Activated CD4-positive, alpha-beta T cell treated with anti-CD3 and anti-CD28 coated beads for 1 hour (primary cell): Measurements from ENCODE around the gene TSN.

ENCODE experiments used
- DNase-seq: peaks from one replicate; pipeline ENCODE4 v3.0.0-alpha.2; 2020

The TSN gene

DNA sequence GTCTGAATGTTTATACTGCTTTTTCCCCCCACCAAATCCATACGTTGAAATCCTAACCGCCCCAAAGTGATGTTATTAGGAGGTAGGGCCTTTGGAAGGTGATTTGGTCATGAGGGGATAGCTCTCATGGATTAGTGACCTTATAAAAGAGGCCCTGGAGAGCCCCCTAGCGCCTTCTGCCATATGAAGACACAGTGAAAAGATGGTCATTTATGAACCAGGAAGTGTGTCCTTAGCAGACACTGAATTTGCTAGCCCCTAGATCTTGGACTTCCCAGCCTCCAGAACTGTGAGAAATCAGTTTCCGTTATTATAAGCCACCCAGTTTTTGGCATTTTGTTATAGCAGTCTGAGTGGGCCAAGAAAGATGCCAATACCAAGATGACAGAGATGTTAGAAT is 7.2 kb upstream of the TSN start:
- no peak for DNase-seq

DNA sequence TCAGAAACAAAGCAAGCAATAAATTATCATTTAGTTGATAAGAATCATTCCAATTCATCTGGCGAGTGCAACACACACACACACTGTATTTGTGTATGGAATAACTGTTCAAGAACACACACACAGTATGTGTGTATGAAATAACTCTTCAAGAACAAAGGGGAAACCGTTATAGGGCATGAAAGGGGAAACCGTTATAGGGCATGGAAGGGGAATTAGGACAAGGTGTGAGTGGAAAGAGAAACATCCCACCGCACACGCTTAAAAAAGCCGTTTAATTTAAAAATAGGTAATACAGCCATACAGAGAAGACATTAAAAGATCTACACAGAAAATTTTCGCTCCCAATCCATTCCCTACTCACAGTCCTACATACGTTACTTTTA is 607 bp upstream of the TSN start:
- no peak for DNase-seq

DNA sequence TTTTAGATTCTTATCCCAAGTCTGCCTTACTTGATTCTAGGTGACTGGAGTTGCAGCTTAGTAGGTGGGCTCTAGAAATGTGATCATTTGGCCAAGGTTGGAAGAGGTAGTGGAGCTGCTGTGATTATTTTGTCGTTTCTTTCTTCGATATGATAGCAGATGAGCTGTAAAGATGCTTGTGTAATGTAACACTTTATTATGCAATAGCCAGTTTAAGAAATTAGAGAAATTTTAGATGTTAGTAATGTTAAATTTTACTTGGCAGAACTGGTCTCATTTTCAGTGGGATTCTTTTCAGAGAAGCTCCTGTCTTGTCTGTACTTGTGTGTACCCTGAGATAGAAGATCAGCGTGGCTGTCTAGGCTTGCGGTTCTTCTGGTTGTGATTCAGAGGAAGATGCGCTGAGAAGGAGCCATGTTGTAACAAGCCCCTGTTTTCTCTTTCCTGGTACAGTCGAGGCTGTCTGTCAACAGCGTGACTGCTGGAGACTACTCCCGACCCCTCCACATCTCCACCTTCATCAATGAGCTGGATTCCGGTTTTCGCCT is 9.3 kb downstream of the TSN start:
- no peak for DNase-seq

DNA sequence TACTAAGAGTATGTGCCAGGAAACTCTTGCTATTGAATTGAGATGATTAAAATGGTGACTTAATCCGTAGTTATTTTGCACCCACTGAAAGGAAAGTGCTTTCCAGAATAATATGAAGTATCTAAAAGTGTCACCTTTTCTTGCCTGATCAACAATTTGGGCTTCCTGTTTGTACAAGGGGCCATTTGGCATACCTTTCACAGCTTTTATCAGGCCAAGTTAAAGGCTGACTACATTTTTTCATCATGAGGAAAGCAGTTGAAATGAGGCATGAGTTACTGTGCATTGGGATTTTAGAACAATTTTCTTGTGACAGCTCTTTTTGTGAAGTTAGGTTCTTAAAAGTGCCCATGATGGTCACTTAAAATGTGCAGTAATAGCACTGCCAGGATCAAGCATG is 11.2 kb downstream of the TSN start:
- no peak for DNase-seq

DNA sequence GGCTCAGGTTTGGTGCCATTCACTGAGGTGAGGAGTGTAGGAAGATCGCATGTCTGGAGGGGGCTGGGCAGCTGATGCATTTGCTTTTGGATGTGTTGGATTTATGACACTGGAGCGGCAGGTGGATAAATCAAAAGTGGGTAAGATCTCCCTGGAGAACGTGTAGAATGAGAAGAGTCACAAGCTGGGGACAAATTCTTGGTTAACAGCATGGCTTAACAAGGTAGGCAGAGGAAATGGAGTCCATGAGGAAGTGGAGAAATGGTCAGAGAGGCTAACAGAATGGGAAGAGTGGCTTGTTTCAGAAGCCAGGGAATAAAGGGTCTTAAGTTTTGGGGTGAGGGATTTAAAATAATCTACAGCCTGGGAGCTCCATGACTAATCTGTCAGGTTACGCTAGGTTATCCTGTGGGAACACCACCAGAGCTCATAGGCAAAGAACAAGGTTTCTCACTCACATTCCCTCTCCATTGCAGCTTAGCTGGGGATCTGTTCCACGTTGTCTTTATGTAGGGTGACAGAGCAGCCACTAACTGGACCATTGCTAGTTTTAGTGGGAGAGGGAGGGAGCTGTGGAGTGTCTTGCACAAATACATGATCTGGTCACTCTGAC is 12.8 kb downstream of the TSN start:
- DNase-seq: no peak

DNA sequence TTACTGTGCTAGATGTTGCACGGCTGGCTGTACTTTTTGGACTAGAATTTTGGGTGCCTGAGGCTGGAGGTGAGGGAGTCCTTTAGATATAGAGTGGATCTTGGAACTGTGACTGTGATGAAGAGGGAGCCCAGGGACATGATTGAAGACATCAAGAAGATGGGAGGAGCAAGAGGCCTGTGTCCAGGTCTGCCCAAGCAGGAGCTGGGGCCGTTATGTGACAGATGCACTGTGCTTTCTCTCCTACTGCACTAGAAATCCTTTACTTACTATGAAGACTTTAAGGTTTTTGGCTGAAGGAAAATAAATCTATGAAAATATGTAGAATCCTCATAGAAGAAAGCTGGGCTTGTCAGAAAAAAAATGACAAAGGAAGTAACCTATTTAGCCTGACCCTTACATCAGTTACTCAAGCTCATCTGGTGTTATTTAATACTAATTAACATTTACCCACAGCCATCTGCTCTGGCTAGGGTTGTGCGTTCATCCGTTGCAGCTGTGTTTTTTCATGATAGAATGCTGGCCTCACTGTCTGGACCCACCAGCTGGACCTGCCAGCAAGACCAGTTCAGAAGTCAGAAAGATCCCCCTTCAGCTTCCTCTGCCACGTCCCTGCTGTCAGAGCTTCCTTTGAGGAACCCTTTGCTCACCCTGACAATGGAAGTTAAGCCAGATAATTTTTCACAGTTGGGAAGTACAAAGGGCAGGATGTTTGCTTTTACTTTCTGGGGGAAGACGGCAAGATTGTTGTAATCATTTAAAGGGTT is 16.7 kb downstream of the TSN start:
- no peak for DNase-seq

DNA sequence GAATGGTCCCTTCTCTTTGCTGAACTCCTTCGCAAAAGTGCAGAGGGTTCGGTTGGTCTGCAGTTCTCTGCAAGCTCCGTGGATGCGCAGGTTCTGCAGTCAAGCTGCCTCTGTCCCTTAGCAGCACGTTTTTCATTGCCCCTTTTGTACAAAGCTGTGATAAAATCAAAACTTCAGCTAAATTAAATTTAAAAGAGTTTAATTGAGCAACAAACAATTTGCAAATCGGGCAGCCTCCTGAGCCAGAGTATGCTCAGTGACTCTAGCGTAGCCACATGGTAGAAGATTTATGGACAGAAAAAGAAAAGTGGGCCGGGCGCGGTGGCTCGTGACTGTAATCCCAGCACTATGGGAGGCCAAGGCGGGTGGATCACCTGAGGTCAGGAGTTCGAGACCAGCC is 18.8 kb downstream of the TSN start:
- no peak for DNase-seq

DNA sequence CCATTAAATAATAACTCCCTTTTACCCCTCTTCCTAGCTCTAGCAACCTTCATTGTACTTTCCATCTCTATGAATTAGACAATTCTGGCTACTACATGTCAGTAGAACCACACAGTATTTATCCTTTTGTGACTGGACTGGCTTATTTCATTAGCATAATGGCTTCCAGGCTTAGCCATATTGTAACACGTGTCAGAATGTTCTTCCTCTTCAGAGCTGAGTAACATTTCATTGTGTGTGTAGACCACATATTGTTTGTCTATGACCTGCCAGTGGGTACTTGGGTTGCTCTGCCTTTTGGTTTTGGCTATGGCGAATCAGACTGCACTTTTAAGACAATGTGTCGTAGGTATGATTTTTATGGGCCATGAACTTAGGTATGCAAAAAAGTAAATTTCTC is 20.9 kb downstream of the TSN start:
- DNase-seq: no peak

DNA sequence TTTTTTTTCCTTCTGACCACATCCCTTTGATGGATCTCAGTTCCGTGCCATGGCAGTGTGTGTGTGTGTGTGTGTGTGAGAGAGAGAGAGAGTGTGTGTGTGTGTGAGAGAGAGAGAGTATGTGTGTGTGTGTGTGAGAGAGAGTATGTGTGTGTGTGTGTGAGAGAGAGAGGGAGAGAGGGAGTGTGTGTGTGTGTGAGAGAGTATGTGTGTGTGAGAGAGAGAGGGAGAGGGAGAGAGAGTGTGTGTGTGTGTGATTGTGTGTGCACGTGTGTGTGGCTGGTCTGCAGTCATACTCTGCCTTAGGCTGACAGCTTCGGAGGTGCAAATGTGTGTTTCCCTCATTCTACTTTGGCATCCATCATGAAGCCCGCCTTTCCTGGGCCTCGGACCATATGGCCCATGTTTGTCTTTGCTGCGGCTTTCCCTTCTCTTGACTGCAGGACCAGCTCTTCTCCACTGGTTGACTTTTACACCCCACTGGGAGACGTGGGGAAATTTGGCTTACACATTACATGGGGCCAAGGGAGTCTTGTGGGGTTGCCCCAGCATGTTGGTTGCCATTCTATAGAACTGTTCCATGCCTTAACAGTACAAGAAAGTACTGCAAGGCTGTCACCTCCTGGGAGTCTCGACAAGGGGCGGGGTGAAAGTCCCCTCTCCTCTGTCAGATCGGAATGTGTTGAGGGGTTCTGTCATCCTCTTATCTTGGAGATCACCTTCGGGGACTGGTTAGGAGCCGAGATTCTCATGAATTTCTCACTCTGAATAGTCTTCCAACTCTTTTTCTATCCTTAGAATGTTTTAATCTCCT is 21.6 kb downstream of the TSN start:
- DNase-seq: no peak

DNA sequence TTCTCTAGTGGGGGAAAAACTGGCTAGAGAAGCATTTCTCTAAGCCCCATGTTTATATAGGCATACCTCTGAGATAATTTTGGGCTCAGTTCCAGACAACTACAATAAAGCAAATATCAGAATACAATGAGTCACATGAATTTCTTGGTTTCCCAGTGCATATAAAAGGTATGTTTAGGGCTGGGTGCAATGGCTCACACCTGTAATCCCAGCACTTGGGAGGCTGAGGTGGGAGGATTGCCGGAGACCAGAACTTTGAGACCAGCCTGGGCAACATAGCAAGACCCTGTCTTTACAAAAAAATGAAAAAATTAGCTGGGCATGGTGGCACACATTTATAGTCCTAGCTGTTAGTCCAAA is 22.2 kb downstream of the TSN start:
- no peak for DNase-seq

DNA sequence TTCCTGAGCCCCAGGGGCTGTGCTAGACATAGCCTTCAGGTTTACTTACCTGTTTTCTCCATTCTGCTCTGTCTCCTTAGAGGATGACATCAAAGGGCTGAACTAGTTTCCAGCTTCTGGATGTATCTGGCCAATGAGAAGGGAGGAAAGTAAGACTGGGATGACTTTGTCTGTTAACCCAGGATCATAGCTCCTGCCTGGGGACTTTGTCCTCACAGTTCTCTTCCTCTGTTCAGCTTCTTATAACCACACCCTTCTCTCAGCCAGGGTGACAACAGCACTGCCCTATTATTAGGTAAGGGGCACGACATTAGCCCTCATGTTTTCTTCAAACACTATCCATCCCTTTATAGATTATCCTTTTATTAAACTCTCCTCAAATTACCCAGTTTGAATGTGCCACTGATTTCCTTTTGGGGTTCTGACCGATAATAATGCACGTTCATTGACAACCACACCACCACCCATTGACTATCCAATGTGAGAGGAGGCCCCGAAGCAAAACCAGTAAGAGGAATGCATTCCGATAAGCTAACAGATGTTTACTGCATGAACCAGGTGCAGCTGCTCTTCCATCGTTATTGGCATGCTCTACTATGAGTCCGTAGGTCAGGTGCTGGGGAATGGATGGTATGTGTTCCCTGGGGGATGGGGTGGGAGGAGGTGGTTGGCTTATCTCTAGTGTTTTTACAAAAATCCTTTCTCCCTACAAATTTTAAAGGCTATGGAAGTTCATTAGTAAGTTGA is 23.5 kb downstream of the TSN start:
- DNase-seq: no peak

DNA sequence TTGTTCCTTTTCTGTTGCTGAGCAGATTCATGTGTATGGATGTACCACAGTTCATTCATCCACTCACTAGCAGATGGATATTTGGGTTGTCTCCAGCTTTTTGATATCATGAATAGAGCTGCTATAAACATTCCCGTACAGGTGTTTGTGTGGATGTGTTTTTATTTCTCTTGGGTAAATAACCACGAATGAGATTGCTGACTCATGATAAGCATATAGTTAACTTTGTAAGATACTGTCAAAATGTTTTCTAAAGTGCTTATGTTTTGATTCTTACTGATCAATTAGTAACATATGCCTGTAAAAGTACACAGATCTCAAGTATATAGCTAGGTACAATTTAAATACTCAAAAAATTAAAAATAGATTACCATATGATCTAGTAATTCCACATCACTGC is 27.7 kb downstream of the TSN start:
- DNase-seq: no peak

DNA sequence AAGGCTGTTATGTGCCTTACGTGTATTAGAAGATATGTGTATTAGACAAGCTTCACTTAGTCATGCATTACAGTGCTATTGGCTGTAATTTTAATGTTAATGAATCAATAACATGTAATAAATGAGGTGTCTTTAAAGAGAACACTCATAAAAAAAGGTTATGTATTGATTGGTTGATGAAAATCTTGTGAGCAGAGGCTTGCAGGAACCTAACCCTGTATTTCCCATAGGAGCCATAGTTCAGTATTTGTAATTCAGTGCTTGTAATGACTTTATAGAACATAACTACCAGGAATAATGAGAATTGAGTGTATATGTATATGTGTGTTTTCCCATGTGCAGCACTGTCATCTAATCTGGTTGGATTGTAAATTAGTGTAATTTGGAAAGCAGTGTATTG is 33.2 kb downstream of the TSN start:
- DNase-seq: no peak

DNA sequence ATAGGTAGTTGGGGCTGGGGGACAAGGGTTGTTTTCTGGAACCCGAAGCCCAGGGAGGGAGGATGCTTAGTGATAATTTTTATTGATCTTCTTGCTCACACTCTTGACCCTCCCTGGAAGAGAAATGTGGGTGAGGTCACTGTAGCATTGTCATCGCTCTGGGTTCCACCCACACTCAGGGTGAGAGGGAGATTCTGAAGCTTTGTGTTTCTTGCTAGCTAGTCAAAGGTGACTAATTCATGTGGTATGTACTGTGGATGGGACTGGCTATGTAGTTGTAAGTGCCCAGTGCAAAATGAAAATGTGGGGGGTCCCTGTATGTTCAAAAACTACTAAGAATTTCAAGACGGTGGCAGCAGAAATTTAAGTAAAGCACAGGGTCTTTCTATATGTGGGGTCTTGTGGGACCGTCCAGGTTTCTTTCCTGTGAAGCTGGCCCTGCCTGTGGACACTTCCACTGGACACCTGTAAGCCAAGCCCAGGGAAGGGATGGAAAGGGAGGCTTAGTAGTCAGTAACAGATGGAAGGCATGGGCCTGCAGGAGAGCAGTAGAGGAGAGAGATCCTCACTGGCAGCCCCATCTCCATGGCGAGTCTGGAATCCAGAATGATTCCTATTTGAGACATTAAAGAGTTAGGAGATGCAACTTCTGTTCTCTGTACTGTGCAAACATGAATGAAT is 35.0 kb downstream of the TSN start:
- no peak for DNase-seq

DNA sequence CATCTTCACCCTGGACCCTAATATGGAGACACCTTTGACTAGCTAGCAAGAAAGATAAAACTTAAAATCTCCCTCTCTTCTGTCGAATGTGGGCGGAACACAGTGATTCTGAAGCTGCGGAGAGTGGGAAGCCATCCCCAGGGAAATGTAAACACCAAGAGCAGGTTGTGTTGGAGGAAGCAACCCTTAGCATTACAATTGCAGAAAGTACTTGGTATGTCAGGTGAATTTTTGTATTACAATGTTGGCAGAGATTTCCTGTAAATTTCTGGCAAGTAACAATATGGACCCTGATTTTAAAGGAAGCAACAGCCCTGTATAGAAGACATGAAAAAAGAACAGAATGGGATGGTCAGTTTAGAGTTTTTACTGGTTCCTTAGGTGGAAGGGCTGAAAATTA is 35.8 kb downstream of the TSN start:
- no peak for DNase-seq

DNA sequence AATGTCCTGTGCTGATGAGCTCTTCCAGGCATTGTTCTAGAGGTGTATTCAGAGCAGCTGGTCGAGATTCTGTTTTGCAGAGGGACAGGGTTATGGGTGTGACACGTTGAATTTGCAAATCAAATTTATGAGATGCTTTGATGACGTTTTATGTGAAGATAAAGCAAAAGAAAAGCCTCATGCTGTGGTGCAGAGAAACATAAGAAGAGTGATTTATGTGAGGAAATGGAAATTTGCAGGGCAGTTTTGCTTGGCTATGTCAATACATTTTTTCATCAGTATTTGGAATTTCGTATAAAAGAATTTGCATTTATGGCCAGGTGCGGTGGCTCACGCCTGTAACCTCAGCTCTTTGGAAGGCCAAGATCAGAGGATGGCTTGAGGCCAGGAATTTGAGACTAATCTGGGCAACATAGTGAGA is 36.4 kb downstream of the TSN start:
- DNase-seq: no peak

DNA sequence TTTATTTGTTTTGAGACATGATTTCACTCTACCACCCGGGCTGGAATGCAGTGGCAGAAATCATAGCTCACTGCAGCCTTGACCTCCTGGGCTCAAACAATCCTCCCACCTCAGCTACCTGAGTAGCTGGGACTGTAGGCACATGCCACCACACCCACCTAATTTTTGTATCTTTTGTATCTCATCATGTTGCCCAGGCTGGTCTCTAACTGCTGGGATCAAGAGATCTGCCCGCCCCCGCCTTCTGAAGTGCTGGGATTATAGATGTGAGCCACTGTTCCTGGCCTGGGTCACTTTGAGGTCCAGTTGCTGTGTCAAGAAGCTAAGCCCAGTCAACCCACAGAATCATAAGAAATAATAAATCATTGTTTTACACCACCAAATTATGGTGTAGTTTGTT is 38.4 kb downstream of the TSN start:
- no peak for DNase-seq

DNA sequence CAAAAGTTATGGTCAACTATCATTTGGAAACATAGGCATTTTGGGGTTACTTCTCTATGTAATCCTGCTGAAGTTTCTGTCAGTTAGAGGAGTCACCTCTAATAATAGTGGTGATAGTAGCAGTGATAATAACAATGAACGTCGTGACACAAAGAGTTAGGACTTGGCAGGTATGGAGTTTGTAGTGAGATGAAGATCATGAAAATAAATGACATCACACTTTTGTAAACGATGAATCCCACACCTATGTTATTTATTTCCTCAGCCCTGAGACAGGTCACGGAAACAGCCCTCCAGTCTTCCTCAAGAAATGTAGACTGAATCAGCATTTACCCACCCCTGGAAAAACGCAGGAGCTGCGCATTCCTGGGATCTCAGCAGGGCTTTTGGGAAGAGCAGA is 38.8 kb downstream of the TSN start:
- DNase-seq: no peak

DNA sequence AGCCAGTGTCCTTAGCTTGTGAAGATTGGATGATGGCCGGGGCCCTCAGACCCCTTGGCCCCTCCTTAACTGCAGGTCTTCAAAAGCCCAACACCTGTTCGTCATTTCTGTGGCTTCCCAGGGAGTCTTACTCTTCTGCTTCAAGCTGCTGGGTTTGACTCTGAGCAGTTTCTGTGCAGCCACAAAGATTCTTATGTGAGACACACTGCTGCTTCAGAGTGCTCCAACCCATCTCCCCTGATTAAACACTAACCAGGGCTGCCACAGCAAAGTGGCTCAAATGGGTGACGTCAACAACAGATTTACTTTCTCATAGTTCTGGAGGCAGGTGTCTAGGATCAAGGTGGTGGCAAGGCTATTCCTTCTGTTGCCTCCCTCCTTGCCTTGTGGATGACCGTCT is 40.8 kb downstream of the TSN start:
- no peak for DNase-seq

DNA sequence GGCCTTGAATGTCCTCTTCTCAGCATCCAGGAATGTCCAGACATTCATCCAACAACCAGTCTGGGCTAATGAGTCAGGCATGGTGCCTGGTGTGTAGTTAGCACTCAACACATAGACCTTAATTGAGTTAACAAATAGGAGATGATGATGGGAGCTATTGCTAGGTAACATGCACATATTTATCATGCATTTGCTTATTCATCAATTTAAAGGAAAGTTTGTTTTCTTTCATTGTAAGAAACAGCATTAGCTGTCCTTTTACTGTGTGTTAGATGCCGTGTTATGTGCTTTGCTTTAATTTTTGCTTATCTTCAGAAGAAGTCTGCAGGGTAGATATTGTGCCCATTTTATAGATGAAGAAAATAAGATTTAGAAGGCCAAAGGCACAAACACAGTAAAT is 43.2 kb downstream of the TSN start:
- DNase-seq: no peak

DNA sequence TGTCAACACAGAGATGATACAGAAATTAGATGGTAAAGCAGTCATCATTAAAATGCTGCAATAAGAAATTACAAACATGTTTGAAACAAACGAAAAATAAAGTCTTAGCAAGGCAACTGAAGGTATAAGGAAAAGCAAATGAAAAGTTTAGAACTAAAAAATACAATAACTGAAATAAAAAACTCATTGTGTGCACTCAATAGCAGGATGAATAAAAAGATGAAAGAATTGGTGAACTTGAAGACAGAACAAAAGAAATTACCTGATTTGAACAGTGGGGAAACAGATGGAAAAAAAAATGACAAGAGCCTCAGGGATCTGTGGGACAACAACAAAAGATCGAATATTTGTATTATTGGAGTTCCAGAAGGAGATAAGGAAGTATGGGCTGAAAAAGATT is 46.5 kb downstream of the TSN start:
- no peak for DNase-seq

DNA sequence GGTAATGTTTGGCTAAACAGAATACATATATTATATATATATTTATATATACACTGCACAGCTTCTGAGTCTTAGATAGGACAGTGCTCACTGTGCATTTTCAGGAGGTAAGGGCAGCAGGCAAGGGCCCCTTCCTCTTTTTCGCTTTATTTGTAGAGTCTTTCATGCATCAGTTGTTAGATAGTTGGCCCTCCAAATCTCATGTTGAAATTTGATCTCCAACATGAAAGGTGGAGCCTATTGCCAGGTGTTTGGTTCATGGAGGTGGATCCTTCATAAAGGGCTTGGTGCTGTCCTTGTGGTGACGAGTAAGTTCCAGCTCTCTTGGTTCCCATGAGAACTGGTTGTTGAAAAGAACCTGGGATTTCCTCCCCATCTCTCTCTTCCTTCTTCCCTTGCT is 48.1 kb downstream of the TSN start:
- DNase-seq: no peak

DNA sequence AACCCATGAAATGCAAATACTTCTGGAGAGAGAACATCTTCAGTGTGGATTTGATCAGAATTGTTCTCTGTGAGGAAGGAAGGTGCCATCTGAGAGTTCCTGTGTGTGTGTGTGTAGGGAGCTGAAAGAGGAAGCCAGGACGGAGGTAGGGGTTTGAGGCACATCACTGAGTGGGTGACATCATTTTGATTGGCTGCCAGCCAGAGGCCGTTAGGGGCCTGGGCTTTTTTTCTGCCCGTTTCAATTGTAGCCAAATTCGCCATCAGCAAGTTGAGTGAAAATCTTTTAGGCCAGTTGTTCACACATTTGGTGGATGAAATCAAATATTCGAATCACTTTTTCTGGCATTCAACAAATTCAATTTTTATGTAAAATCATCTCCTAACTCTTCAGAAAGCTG is 48.9 kb downstream of the TSN start:
- DNase-seq: no peak
